GM21529 (cell line): Measurements from ENCODE around the gene SH3RF3.
"Not testable (repeated sequence)": the region's sequence is repeated elsewhere in the genome, so short reads cannot be mapped to it uniquely, and the experiment has no call there.

Experiments used
- ATAC-seq: cut with Tn5 transposase; IDR thresholded peaks from one replicate; pipeline ENCODE4 v1.9.1; 2021; ENCODE audit not compliant: unreplicated experiment

Gene SH3RF3

GRCh38 chr2:109213646-109214433 is 84.8 kb downstream of the SH3RF3 start:
- peak; percentile 72 for ATAC-seq

GRCh38 chr2:109214651-109215371 is 85.8 kb downstream of the SH3RF3 start:
- no peak for ATAC-seq

- ATAC-seq = no peak
Measured at GRCh38 chr2:109215866-109216265, 86.9 kb downstream of the SH3RF3 start.

GRCh38 chr2:109216332-109216731 is 87.3 kb downstream of the SH3RF3 start:
- no peak for ATAC-seq

- ATAC-seq = no peak
Measured at GRCh38 chr2:109217362-109218086, 88.5 kb downstream of the SH3RF3 start.

GRCh38 chr2:109218087-109218791 is 89.2 kb downstream of the SH3RF3 start:
- peak; percentile 58 for ATAC-seq

- ATAC-seq = no peak
Measured at GRCh38 chr2:109218792-109219126, 89.8 kb downstream of the SH3RF3 start.

- no peak for ATAC-seq
Measured at GRCh38 chr2:109220860-109221259, 91.9 kb downstream of the SH3RF3 start.

- not testable (repeated sequence) for ATAC-seq
Measured at GRCh38 chr2:109221316-109221715, 92.3 kb downstream of the SH3RF3 start.

GRCh38 chr2:109222422-109222821 is 93.4 kb downstream of the SH3RF3 start:
- no peak for ATAC-seq

GRCh38 chr2:109222825-109223471 is 93.9 kb downstream of the SH3RF3 start:
- ATAC-seq = no peak

- ATAC-seq = no peak
Measured at GRCh38 chr2:109223490-109223889, 94.5 kb downstream of the SH3RF3 start.

- not testable (repeated sequence) for ATAC-seq
Measured at GRCh38 chr2:109224341-109224740, 95.3 kb downstream of the SH3RF3 start.

- ATAC-seq = no peak
Measured at GRCh38 chr2:109225170-109225782, 96.3 kb downstream of the SH3RF3 start.

- ATAC-seq = no peak
Measured at GRCh38 chr2:109226128-109226527, 97.1 kb downstream of the SH3RF3 start.

GRCh38 chr2:109226622-109227021 is 97.6 kb downstream of the SH3RF3 start:
- no peak for ATAC-seq

- no peak for ATAC-seq
Measured at GRCh38 chr2:109229094-109229675, 100.2 kb downstream of the SH3RF3 start.

- ATAC-seq = no peak
Measured at GRCh38 chr2:109230941-109231420, 102.0 kb downstream of the SH3RF3 start.

GRCh38 chr2:109231428-109231827 is 102.4 kb downstream of the SH3RF3 start:
- no peak for ATAC-seq
